Epithelial cell of proximal tubule (primary cell): ENCODE results near the gene PSMA7. TPM values are rescaled to one million over a fixed set of nuclear protein-coding genes. Genes with fewer than 3 reads are reported as not detected.
"Not testable (repeated sequence)": the region's sequence is repeated elsewhere in the genome, so short reads cannot be mapped to it uniquely, and the experiment has no call there.

ENCODE experiments used
- DNase-seq: peaks from one replicate; pipeline ENCODE4 v3.0.0-alpha.2; 2011; ENCODE audit warnings: low read depth
- H3K4me3 ChIP-seq: 2 replicates; pipeline ENCODE4 v1.5.1; 2011; ENCODE audit warnings: low read depth, mild to moderate bottlenecking, low read length
- CTCF ChIP-seq: conservative IDR thresholded peaks from 2 replicates; pipeline ENCODE4 v1.5.1; 2012; ENCODE audit warnings: low read depth, mild to moderate bottlenecking, low read length
- total RNA-seq: library from RNA; depleted of rRNA; stranded (reverse); fragments of >200 nt; gene quantifications from 2 replicates; pipeline ENCODE4 v1.2.3, GENCODE V29; 2015

PSMA7 gene
- total RNA-seq, 1 donor from 2014 or later, result 541 TPM

- H3K4me3 ChIP-seq, result no peak overlapping the region
- no peak for TF ChIP-seq CTCF
- DNase-seq, result no peak
These were observed 12.4 kb upstream of the PSMA7 start for GRCh38 chr20:62155428-62156253.

GRCh38 chr20:62151835-62152364 is 8.7 kb upstream of the PSMA7 start:
- no peak for DNase-seq
- TF ChIP-seq CTCF, result no peak
- H3K4me3 ChIP-seq, result no peak overlapping the region

GRCh38 chr20:62151225-62151624 is 8.0 kb upstream of the PSMA7 start:
- TF ChIP-seq CTCF, result no peak

GRCh38 chr20:62150310-62150575 is 7.0 kb upstream of the PSMA7 start:
- no peak for DNase-seq
- TF ChIP-seq CTCF, result no peak
- H3K4me3 ChIP-seq, result no peak overlapping the region

More at GRCh38 chr20:62151225-62151624, 8.0 kb upstream of the PSMA7 start:
- no peak for DNase-seq
- H3K4me3 ChIP-seq, result no peak overlapping the region

GRCh38 chr20:62149532-62150309 is 6.5 kb upstream of the PSMA7 start:
- no peak for DNase-seq
- H3K4me3 ChIP-seq, result no peak overlapping the region
- no peak for TF ChIP-seq CTCF

GRCh38 chr20:62148908-62149314 is 5.7 kb upstream of the PSMA7 start:
- no peak for DNase-seq
- TF ChIP-seq CTCF, result no peak
- no peak overlapping the region for H3K4me3 ChIP-seq

- DNase-seq, H3K4me3 ChIP-seq: not testable (repeated sequence)
These were observed 5.2 kb upstream of the PSMA7 start for GRCh38 chr20:62148383-62148782.
